Natural killer cell (primary cell): ENCODE data around the gene CTNNA3. TPM values are rescaled to one million over a fixed set of nuclear protein-coding genes. Genes with fewer than 3 reads are reported as not detected.

ENCODE experiments used
- ATAC-seq, 3 donors: fragments of 150-1000 bp in 2 of 3; fragments of 200-7000 bp in 1 of 3; cut with Tn5 transposase; 1 replicate in 1 of 3; 2 replicates in 2 of 3; pipeline ENCODE4 v1.10.0; 2021; ENCODE audit warnings: mild to moderate bottlenecking in 2 of 3, moderate library complexity in 2 of 3
- DNase-seq, 2 donors: peaks; one replicate each; pipeline versions ENCODE4 v3.0.0 to v3.0.0-alpha.2; 2013 to 2021; ENCODE audit warnings: mixed read lengths in 1 of 2
- H3K27ac ChIP-seq: one replicate; pipeline ENCODE4 v1.5.1; 2013; ENCODE audit warnings: mild to moderate bottlenecking, low read length
- H3K27me3 ChIP-seq: one replicate; pipeline ENCODE4 v1.6.1; 2013; ENCODE audit warnings: low read length; ENCODE audit not compliant: control insufficient read depth, insufficient read depth
- H3K36me3 ChIP-seq: one replicate; pipeline ENCODE4 v1.6.1; 2013; ENCODE audit warnings: low read length; ENCODE audit not compliant: control insufficient read depth, insufficient read depth
- H3K4me1 ChIP-seq: one replicate; pipeline ENCODE4 v1.6.1; 2013; ENCODE audit warnings: low read length; ENCODE audit not compliant: control insufficient read depth, insufficient read depth
- H3K4me3 ChIP-seq: one replicate; pipeline ENCODE4 v1.5.1; 2013; ENCODE audit warnings: low read length
- H3K9me3 ChIP-seq: one replicate; pipeline ENCODE4 v1.6.1; 2013; ENCODE audit warnings: low read length; ENCODE audit not compliant: control insufficient read depth, insufficient read depth
- H3K27ac Mint-ChIP-seq, 2 donors: one replicate each; pipeline ENCODE4 v1.8.0; 2022; ENCODE audit warnings: mild to moderate bottlenecking in 2 of 2, mixed read lengths in 2 of 2, moderate library complexity in 1 of 2
- H3K27me3 Mint-ChIP-seq, 2 donors: one replicate each; pipeline ENCODE4 v1.8.0; 2022; ENCODE audit warnings: low read depth in 2 of 2, mixed read lengths in 2 of 2
- H3K36me3 Mint-ChIP-seq: one replicate; pipeline ENCODE4 v1.8.0; 2022; ENCODE audit warnings: mixed read lengths
- H3K4me1 Mint-ChIP-seq, 2 donors: one replicate each; pipeline ENCODE4 v1.8.0; 2022; ENCODE audit warnings: mixed read lengths in 2 of 2
- H3K4me3 Mint-ChIP-seq: one replicate; pipeline ENCODE4 v1.8.0; 2022; ENCODE audit warnings: mild to moderate bottlenecking, moderate library complexity, mixed read lengths
- H3K9me3 Mint-ChIP-seq, 2 donors: one replicate each; pipeline ENCODE4 v1.8.0; 2022; ENCODE audit warnings: mixed read lengths in 2 of 2
- CTCF ChIP-seq: fragments of 200-600 bp; IDR thresholded peaks from one replicate; pipeline ENCODE4 v1.8.0; 2022; ENCODE audit warnings: antibody characterized with exemption
- WGBS: methylation state at CpG from one replicate; pipeline ENCODE4 v1.1.7; 2013; ENCODE audit warnings: missing lambda C conversion rate; ENCODE audit not compliant: insufficient coverage; 5-methylcytosine and 5-hydroxymethylcytosine counted together
- intact Hi-C: fragments of 100-400 bp; cut with micrococcal nuclease; formaldehyde crosslinking; loops from one replicate; pipeline ENCODE4 v1.14.2; 2022
- total RNA-seq, 4 donors: library from RNA; stranded (reverse); fragments of 120-200 nt in 1 of 4; gene quantifications; one replicate each; pipeline versions ENCODE4 v1.2.3 to v1.2.4, GENCODE V29; 2013 to 2022

Gene CTNNA3
- total RNA-seq, 3 donors from 2014 or later (not counting 1 experiment from before 2014, with no cell fraction given): not detected

- H3K4me3 ChIP-seq: no peak overlapping the region
- H3K27me3 Mint-ChIP-seq: no peaks in the 10 kb centered on the region
- ATAC-seq (no peak), DNase-seq (no peak)
- no peaks in the 10 kb centered on the region for H3K4me1 Mint-ChIP-seq
- H3K27me3 ChIP-seq: no peaks in the 10 kb centered on the region
- no peak overlapping the region for H3K4me3 Mint-ChIP-seq
- H3K36me3 Mint-ChIP-seq: no peaks in the 10 kb centered on the region
- TF ChIP-seq CTCF: no peak
- peaks cover 14 to 26% of the 10 kb centered on the region in 2 donors for H3K9me3 Mint-ChIP-seq
- H3K27ac Mint-ChIP-seq: no peak overlapping the region
- intact Hi-C loops: no loop called here
- H3K36me3 ChIP-seq: no peaks in the 10 kb centered on the region
- H3K9me3 ChIP-seq: peaks cover 3% of the 10 kb centered on the region
- WGBS: 89% methylated on average over 5 of the region's 5 CpGs
- H3K4me1 ChIP-seq: no peaks in the 10 kb centered on the region
- H3K27ac ChIP-seq: no peak overlapping the region
Observed at GRCh38 chr10:66162560-66163143, 1533.3 kb downstream of the CTNNA3 start.

- H3K4me1 Mint-ChIP-seq: no peaks in the 10 kb centered on the region
- no peaks in the 10 kb centered on the region for H3K36me3 Mint-ChIP-seq
- no peak for DNase-seq
- H3K9me3 Mint-ChIP-seq: peaks cover 3 to 4% of the 10 kb centered on the region in 2 donors
- H3K9me3 ChIP-seq: peaks cover 3% of the 10 kb centered on the region
- H3K4me3 ChIP-seq: no peak overlapping the region
- H3K27ac ChIP-seq: no peak overlapping the region
- H3K27me3 ChIP-seq: no peaks in the 10 kb centered on the region
- no peak for ATAC-seq
- no peak overlapping the region for H3K4me3 Mint-ChIP-seq
- WGBS: 86% methylated on average over 1 of the region's 2 CpGs
- intact Hi-C loops: no loop called here
- no peaks in the 10 kb centered on the region for H3K27me3 Mint-ChIP-seq
- TF ChIP-seq CTCF: no peak
- H3K36me3 ChIP-seq: no peaks in the 10 kb centered on the region
- H3K27ac Mint-ChIP-seq: no peak overlapping the region
- no peaks in the 10 kb centered on the region for H3K4me1 ChIP-seq
Observed at GRCh38 chr10:66151346-66151745, 1544.6 kb downstream of the CTNNA3 start.

GRCh38 chr10:66148312-66148711 lies 1547.7 kb downstream of the CTNNA3 start:
- Histone ChIP-seq H3K27me3 (no peaks in the 10 kb centered on the region), H3K36me3 (no peaks in the 10 kb centered on the region), H3K4me3 (no peak overlapping the region), H3K4me1 (no peaks in the 10 kb centered on the region), H3K27ac (no peak overlapping the region), H3K9me3 (peaks cover 3% of the 10 kb centered on the region)
- intact Hi-C loops: no loop called here
- H3K4me1 Mint-ChIP-seq: no peaks in the 10 kb centered on the region
- DNase-seq (no peak), ATAC-seq (no peak)
- no peaks in the 10 kb centered on the region for H3K9me3 Mint-ChIP-seq
- no peaks in the 10 kb centered on the region for H3K36me3 Mint-ChIP-seq
- no peak overlapping the region for H3K4me3 Mint-ChIP-seq
- no peaks in the 10 kb centered on the region for H3K27me3 Mint-ChIP-seq
- H3K27ac Mint-ChIP-seq: no peak overlapping the region
- WGBS: 52% methylated on average over 3 of the region's 3 CpGs
- no peak for TF ChIP-seq CTCF

DNA sequence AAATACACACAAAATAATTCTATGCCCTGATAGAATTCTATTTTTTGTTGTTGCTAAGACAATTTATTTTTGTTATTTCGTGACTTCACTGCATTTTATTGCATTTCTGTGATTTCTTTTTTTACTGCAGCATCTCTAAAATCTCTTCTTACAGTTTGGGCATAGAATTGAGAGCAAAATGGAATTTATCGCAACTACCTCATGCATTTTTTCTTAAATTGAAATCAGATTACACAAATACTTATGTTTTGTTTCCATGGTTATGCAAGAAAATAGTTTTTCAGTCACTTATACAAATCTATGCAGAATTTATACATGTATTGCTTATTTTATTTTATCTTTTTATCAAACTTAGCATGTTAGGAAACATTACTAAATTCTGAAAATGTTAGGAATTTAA lies 1552.0 kb downstream of the CTNNA3 start:
- DNase-seq: no peak
- TF ChIP-seq CTCF: no peak
- H3K36me3 Mint-ChIP-seq: no peaks in the 10 kb centered on the region
- no peak for ATAC-seq
- Histone ChIP-seq H3K27me3 (no peaks in the 10 kb centered on the region), H3K27ac (no peak overlapping the region), H3K4me1 (no peaks in the 10 kb centered on the region), H3K4me3 (no peak overlapping the region), H3K36me3 (no peaks in the 10 kb centered on the region), H3K9me3 (no peaks in the 10 kb centered on the region)
- H3K9me3 Mint-ChIP-seq: no peaks in the 10 kb centered on the region
- no CpG with 5 or more reads among the region's 2 CpGs for WGBS
- H3K27ac Mint-ChIP-seq: no peak overlapping the region
- no peaks in the 10 kb centered on the region for H3K4me1 Mint-ChIP-seq
- intact Hi-C loops: no loop called here
- no peaks in the 10 kb centered on the region for H3K27me3 Mint-ChIP-seq
- no peak overlapping the region for H3K4me3 Mint-ChIP-seq
